Neural cell (in vitro differentiated cells): Measurements from ENCODE around the gene GTF2F2. TPM values are rescaled to one million over a fixed set of nuclear protein-coding genes. Genes with fewer than 3 reads are reported as not detected.

Experiments used
- H2AFZ ChIP-seq: fragments of 200-600, 300-800 bp; sonication (generic), shearing (Covaris generic); 2 replicates; pipeline ENCODE4 v1.6.0; 2014; ENCODE audit warnings: low read depth, mild to moderate bottlenecking, antibody characterized with exemption, low read length, moderate library complexity
- H3F3A ChIP-seq: fragments of 200-600 bp; shearing (Covaris generic); 2 replicates; pipeline ENCODE4 v1.6.1; 2016; ENCODE audit warnings: mild to moderate bottlenecking, moderate library complexity, mixed read lengths, antibody characterized with exemption, low read length; ENCODE audit not compliant: insufficient read depth, poor library complexity, severe bottlenecking
- H3K27ac ChIP-seq: fragments of 200-600, 300-800 bp; sonication (generic), shearing (Covaris generic); 2 replicates; pipeline ENCODE4 v1.5.1; 2014; ENCODE audit warnings: mild to moderate bottlenecking, low read length, moderate library complexity
- H3K27me3 ChIP-seq: fragments of 300-800, 200-600 bp; sonication (generic), shearing (Covaris generic); 2 replicates; pipeline ENCODE4 v1.6.0; 2014; ENCODE audit warnings: mild to moderate bottlenecking, low read depth, low read length, moderate library complexity; ENCODE audit not compliant: insufficient read depth
- H3K36me3 ChIP-seq: fragments of 300-800, 200-600 bp; sonication (generic), shearing (Covaris generic); 2 replicates; pipeline ENCODE4 v1.5.1; 2014; ENCODE audit warnings: mild to moderate bottlenecking, antibody characterized with exemption, low read length, moderate library complexity; ENCODE audit not compliant: insufficient read depth
- H3K4me2 ChIP-seq: fragments of 300-800, 200-600 bp; sonication (generic), shearing (Covaris generic); 2 replicates; pipeline ENCODE4 v1.6.0; 2014; ENCODE audit warnings: mild to moderate bottlenecking, low read length
- H3K4me3 ChIP-seq: fragments of 300-800, 200-600 bp; sonication (generic), shearing (Covaris generic); 2 replicates; pipeline ENCODE4 v1.5.1; 2014; ENCODE audit warnings: mild to moderate bottlenecking, low read length, moderate library complexity
- H3K79me2 ChIP-seq: fragments of 200-600 bp; shearing (Covaris generic); replicated peaks from 2 replicates; pipeline ENCODE4 v1.6.0; 2014; ENCODE audit warnings: mild to moderate bottlenecking, low read length, moderate library complexity; ENCODE audit not compliant: insufficient read depth
- H3K9ac ChIP-seq: fragments of 300-800, 200-600 bp; sonication (generic), shearing (Covaris generic); 2 replicates; pipeline ENCODE4 v1.6.1; 2016; ENCODE audit warnings: mild to moderate bottlenecking, low read length, mixed read lengths
- H3K9me2 ChIP-seq: fragments of 200-600 bp; shearing (Covaris generic); 2 replicates; pipeline ENCODE4 v1.6.1; 2016; ENCODE audit warnings: mild to moderate bottlenecking, low read length, mixed read lengths; ENCODE audit not compliant: insufficient read depth
- H3K9me3 ChIP-seq: fragments of 200-600, 300-800 bp; sonication (generic), shearing (Covaris generic); 2 replicates; pipeline ENCODE4 v1.6.1; 2016; ENCODE audit warnings: mild to moderate bottlenecking, mixed run types, low read length, moderate library complexity, mixed read lengths
- H4K20me1 ChIP-seq: fragments of 200-600 bp; shearing (Covaris generic); 2 replicates; pipeline ENCODE4 v1.6.1; 2016; ENCODE audit warnings: mild to moderate bottlenecking, mixed run types; ENCODE audit not compliant: insufficient read depth
- EP300 ChIP-seq: fragments of 450-650 bp; conservative IDR thresholded peaks from 2 replicates; pipeline ENCODE4 v1.6.1; 2014; ENCODE audit warnings: antibody characterized with exemption, mild to moderate bottlenecking, moderate library complexity; ENCODE audit not compliant: poor library complexity, severe bottlenecking
- EZH2 ChIP-seq: fragments of 200-600, 300-800 bp; shearing (Covaris generic), sonication (generic); IDR thresholded peaks from 2 replicates; pipeline ENCODE4 v1.6.1; 2014; ENCODE audit warnings: antibody characterized with exemption, low read length, borderline replicate concordance, mild to moderate bottlenecking; ENCODE audit not compliant: insufficient read depth, poor library complexity, severe bottlenecking
- MXI1 ChIP-seq: fragments of 450-650 bp; conservative IDR thresholded peaks from 2 replicates; pipeline ENCODE4 v1.6.1; 2014; ENCODE audit warnings: antibody characterized with exemption, mild to moderate bottlenecking; ENCODE audit not compliant: poor library complexity, severe bottlenecking
- POLR2AphosphoS5 ChIP-seq: IDR thresholded peaks from 2 replicates; pipeline ENCODE4 v1.6.1; 2012
- RAD21 ChIP-seq: fragments of 450-650 bp; conservative IDR thresholded peaks from 2 replicates; pipeline ENCODE4 v1.6.1; 2014; ENCODE audit warnings: antibody characterized with exemption, mild to moderate bottlenecking, moderate library complexity
- SMC3 ChIP-seq: fragments of 450-650 bp; conservative IDR thresholded peaks from 2 replicates; pipeline ENCODE4 v1.6.1; 2014; ENCODE audit warnings: antibody characterized with exemption, mild to moderate bottlenecking, moderate library complexity; ENCODE audit not compliant: poor library complexity
- TAF1 ChIP-seq: IDR thresholded peaks from 2 replicates; pipeline ENCODE4 v1.6.1; 2012; ENCODE audit warnings: low read depth
- polyA plus RNA-seq: library from polyadenylated mRNA; depleted of rRNA; stranded (reverse); fragments of >200 nt; gene quantifications from 2 replicates; pipeline ENCODE4 v1.2.3, GENCODE V29; 2014
- TF ChIP-seq, protein P1 (sequence below): IDR thresholded peaks from 2 replicates; pipeline ENCODE4 v1.6.1; 2012; ENCODE audit warnings: borderline replicate concordance
- TF ChIP-seq, protein P2 (sequence below): fragments of 450-650 bp; IDR thresholded peaks from 2 replicates; pipeline ENCODE4 v1.5.1; 2014; ENCODE audit warnings: antibody characterized with exemption, mild to moderate bottlenecking, moderate library complexity; ENCODE audit not compliant: poor library complexity, severe bottlenecking

Gene GTF2F2
- polyA plus RNA-seq, 1 donor from 2014 or later: 29.6 TPM

DNA sequence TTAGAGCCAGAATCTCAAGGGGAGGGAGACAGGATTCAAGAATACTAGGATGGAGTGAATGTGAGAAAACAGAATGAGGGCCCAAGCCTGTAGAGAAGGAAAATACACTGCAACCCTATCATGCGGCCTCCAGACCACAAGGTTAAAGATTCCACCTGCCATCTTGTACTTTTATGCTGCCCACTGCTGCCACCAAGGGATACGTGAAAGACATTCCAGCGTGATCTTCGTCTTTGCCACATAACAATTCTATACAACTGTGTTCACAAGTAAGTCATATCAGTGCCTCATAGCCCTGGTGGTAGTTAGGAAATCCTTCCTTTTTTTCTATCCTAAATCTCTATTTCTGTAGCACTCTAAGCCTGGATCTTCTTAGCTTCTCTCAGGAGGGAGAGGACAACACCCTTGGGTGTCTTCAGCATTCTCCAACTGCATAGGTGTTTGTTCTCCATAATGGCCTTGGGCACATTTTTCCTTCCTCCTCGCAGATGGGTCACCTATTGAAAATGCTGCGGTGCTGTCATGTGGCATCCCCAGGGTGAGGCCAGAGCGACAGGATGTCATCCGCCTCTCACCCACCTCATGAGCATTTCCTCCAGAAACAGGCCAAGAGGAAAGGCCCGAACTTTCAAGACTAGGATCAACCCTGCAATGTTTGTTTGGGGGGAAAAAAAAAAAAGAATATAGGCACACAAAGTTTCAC, 207.1 kb downstream of the GTF2F2 start:
- Histone ChIP-seq H3K27me3 (no peaks in the 10 kb centered on the region), H4K20me1 (no peaks in the 10 kb centered on the region), H2AFZ (no peak overlapping the region), H3K27ac (no peak overlapping the region), H3K4me2 (no peak overlapping the region), H3K79me2 (no peaks in the 10 kb centered on the region), H3K4me3 (no peak overlapping the region), H3K9me3 (no peaks in the 10 kb centered on the region), H3K36me3 (no peaks in the 10 kb centered on the region), H3K9me2 (no peaks in the 10 kb centered on the region), H3F3A (no peaks in the 10 kb centered on the region), H3K9ac (no peak overlapping the region)
- TF ChIP-seq POLR2AphosphoS5: no peak
- no peak for TF ChIP-seq MXI1
- TF ChIP-seq, protein P1, sequence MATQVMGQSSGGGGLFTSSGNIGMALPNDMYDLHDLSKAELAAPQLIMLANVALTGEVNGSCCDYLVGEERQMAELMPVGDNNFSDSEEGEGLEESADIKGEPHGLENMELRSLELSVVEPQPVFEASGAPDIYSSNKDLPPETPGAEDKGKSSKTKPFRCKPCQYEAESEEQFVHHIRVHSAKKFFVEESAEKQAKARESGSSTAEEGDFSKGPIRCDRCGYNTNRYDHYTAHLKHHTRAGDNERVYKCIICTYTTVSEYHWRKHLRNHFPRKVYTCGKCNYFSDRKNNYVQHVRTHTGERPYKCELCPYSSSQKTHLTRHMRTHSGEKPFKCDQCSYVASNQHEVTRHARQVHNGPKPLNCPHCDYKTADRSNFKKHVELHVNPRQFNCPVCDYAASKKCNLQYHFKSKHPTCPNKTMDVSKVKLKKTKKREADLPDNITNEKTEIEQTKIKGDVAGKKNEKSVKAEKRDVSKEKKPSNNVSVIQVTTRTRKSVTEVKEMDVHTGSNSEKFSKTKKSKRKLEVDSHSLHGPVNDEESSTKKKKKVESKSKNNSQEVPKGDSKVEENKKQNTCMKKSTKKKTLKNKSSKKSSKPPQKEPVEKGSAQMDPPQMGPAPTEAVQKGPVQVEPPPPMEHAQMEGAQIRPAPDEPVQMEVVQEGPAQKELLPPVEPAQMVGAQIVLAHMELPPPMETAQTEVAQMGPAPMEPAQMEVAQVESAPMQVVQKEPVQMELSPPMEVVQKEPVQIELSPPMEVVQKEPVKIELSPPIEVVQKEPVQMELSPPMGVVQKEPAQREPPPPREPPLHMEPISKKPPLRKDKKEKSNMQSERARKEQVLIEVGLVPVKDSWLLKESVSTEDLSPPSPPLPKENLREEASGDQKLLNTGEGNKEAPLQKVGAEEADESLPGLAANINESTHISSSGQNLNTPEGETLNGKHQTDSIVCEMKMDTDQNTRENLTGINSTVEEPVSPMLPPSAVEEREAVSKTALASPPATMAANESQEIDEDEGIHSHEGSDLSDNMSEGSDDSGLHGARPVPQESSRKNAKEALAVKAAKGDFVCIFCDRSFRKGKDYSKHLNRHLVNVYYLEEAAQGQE: no peak
- no peak for TF ChIP-seq EP300
- TF ChIP-seq TAF1: no peak
- TF ChIP-seq RAD21: no peak
- TF ChIP-seq SMC3: no peak
- TF ChIP-seq EZH2: no peak
- TF ChIP-seq, protein P2, sequence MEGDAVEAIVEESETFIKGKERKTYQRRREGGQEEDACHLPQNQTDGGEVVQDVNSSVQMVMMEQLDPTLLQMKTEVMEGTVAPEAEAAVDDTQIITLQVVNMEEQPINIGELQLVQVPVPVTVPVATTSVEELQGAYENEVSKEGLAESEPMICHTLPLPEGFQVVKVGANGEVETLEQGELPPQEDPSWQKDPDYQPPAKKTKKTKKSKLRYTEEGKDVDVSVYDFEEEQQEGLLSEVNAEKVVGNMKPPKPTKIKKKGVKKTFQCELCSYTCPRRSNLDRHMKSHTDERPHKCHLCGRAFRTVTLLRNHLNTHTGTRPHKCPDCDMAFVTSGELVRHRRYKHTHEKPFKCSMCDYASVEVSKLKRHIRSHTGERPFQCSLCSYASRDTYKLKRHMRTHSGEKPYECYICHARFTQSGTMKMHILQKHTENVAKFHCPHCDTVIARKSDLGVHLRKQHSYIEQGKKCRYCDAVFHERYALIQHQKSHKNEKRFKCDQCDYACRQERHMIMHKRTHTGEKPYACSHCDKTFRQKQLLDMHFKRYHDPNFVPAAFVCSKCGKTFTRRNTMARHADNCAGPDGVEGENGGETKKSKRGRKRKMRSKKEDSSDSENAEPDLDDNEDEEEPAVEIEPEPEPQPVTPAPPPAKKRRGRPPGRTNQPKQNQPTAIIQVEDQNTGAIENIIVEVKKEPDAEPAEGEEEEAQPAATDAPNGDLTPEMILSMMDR: no peak

DNA sequence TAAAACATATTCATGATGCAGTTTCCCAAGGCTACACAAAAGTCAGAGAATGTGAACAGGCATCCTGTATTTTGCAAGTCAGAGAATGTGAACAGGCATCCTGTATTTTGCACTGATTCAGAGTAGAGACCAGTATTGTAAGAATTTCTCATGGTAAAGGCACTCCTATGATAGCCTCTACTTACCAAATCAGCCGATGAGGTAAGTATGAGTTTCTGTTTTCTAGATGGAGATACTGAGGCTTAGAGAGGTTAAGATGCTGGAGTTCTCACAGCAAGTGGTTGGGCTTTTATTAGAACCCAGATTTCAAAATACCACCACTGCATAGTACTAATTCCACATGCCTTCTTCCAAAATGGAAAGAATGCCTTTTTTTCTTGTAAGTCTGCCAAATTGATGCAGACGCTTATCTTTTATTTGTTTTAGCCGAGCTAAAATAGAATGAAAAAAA, 208.4 kb downstream of the GTF2F2 start:
- no peaks in the 10 kb centered on the region for H3F3A ChIP-seq
- no peaks in the 10 kb centered on the region for H3K9me3 ChIP-seq
- H4K20me1 ChIP-seq: no peaks in the 10 kb centered on the region
- TF ChIP-seq SMC3 (no peak), POLR2AphosphoS5 (no peak), EZH2 (no peak), EP300 (no peak), RAD21 (no peak)
- TF ChIP-seq, protein P2: no peak
- TF ChIP-seq, protein P1: no peak
- no peaks in the 10 kb centered on the region for H3K36me3 ChIP-seq
- no peak overlapping the region for H3K27ac ChIP-seq
- H3K9me2 ChIP-seq: no peaks in the 10 kb centered on the region
- no peak overlapping the region for H3K4me3 ChIP-seq
- H3K9ac ChIP-seq: no peak overlapping the region
- no peak overlapping the region for H3K4me2 ChIP-seq
- no peaks in the 10 kb centered on the region for H3K79me2 ChIP-seq
- H3K27me3 ChIP-seq: no peaks in the 10 kb centered on the region
- no peak overlapping the region for H2AFZ ChIP-seq
